Activated effector memory CD4-positive, alpha-beta T cell treated with Interleukin-2 at 50 U/mL for 16 hours (primary cell): ENCODE measurements around the gene ERH.
"Not testable (repeated sequence)": the region's sequence is repeated elsewhere in the genome, so short reads cannot be mapped to it uniquely, and the experiment has no call there.

Experiments used
- DNase-seq: peaks from one replicate; pipeline ENCODE4 v3.0.0-alpha.2; 2020

The ERH gene

DNA sequence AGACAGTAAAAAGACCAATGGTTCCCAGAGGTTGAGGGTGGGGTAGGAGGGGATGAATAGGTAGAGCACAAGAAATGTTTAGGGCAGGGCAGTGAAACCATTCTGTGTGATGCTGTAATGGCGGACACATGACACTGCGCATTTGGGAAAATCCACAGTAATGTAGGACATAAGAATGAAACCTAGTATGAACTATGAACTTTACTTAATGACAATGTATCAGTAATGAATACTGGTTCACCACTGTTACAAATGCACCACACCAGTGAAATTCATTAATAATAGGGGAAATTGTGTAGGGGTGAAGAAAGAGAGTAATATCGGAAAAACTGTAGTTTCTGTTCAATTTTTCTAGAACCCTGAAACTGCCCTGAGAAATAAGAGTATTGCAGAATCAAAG is 5.6 kb downstream of the ERH start:
- no peak for DNase-seq

DNA sequence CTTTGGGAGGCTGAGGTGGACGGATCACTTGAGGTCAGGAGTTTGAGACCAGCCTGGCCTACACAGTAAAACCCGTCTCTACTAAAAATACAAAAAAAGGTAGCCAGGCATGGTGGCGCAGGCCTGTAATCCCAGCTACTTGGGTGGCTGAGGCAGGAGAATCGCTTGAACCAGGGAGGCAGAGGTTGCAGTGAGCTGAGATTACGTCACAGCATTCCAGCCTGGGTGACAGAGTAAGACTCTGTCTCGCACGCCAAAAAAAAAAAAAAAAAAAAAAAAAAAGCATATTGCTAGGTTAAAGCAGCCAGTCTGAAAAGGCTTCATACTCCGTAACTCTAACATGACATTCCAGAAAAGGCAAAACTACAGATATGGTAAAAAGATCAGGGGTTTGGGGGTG is 6.7 kb downstream of the ERH start:
- DNase-seq, result not testable (repeated sequence)

DNA sequence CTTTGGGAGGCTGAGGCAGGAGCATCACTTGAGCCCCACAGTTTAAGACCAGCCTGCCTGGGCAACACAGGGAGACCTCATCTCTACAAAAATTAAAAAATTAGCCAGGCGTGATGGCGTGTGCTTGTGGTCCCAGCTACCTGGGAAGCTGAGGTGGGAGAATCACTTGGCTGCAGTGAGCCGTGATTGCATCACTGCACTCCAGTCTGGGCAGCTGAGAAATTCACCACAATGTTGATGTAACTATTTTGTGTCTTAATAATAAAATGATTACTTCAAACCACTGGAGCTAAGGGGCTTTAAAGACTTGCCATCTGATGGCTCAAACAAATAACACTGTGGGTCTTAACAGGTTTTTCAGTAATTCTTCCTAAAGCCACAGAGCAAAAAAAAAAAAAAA is 10.8 kb downstream of the ERH start:
- no peak for DNase-seq

DNA sequence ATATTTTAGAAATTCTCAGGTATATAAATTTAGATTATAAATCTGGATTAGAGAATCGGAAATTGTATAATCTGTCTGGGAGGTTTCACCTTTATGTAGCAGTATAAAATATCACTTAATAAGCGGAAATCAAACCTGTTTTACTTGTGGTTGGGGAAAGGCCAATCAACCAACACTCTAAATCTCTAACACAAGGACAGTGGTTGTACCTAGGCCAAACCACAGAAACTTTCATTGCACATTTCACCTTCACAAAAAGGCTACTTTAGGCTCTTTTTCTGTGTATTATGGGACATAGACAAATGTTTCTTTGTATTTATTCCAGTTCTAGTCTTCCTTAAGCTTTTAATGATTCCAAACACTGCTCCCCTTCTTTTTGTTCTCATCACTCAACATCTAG is 19.8 kb downstream of the ERH start:
- no peak for DNase-seq

DNA sequence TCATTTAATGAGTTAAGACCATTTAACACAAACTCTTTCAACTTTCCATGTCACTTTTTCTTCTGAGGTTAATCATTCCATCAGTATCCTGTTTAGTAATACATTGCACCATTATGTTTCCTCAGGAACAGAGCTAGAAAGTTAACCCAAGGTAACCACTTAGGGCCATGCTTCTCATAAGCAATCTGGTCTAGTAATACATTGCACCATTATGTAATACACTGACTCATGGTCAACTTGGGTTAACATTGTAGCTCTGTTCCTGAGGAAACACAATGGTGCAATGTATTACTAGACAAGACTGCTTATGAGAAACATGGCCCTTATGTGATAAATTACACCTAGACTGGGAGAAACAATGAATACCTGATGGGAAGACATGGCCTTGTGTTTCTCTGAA is 21.7 kb downstream of the ERH start:
- no peak for DNase-seq

DNA sequence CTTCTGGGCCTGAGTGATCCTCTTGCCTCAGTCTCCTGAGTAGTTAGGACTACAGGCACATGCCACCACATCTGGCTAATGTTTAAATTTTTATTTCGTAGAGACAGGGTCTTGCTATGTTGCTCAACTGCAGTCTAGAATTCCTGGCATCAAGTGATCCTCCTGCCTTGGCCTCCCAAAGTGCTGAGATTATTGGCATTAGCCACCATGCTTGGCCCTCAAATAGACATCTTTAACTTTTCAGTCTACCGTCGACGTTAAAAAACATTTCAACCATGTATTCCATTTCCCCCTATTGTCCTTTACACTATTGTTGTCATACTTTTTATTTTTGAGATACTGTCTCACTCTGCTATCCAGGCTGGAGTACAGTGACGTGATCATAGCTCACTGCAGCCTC is 22.4 kb downstream of the ERH start:
- no peak for DNase-seq

DNA sequence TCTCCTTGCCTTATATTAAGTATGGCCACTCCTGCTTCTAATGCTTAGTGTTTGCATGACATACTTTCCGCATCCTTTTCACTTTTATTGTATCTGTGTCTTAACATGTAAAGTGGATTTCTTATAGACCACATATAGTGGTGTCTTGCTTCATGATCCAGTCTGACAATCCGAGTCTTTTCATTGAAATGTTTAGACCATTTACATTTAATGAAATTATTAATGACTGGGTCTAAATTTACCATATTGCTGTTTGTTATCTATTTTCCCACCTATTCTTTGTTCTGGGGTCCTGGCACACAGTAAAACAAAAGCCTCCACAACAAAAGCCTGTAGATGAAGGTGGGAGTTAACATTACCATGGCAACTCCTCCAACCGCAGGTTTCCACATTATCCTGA is 22.9 kb downstream of the ERH start:
- DNase-seq, result no peak

DNA sequence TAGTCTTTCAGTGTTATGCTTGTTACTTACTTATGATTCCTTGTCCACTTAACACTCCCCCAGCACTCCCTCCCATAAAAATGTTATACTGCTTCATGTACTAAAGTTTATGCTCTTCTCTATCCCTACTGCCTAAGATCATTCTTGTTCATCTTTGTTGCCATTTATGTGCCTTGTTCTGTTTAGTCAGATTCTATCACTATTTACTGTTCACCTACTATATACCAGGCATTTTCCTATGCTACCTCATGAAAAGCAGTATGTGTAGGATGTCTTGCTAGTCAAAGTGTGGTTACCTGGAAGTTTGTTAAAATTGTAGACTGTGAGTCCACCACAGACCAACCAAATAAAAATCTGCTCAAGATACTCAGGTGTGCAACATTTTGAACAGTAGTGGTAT is 23.9 kb downstream of the ERH start:
- DNase-seq, result no peak

DNA sequence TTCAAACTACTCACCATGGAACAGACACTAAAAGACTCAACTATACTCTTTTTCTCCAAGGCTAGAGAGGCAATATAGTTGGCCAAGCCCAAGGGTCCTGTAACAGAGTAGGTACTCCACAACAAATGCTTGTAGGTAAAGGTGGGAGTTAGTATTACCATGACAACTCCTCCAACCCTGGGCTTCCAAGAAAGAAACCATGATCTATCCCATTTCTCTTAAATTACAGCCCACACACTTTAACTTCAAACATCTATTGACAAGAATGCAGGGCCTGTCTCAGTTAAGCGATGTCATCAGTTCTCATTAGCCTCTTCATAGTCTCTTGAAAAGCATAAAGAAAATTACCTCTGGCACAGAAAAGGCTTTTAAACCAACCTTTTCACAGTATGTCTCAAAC is 25.0 kb downstream of the ERH start:
- no peak for DNase-seq

DNA sequence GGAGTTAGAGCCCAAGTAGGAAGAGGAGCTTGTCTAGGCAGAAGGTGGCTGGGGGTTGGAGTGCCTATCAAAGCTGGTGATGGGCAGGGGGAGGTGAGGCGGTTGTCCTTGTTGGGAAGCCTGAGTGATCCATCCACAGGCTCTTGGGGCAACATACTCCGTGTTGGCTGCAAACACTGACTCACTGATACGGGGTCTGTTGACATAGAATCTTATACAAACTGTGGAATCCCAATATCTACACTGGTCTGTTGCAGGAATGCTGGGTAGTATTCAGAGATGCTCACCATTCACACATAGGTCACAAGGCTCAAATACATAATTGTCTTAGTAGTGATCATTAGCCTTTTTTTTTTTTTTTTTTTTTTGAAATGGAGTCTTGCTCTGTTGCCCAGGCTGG is 26.0 kb downstream of the ERH start:
- no peak for DNase-seq

DNA sequence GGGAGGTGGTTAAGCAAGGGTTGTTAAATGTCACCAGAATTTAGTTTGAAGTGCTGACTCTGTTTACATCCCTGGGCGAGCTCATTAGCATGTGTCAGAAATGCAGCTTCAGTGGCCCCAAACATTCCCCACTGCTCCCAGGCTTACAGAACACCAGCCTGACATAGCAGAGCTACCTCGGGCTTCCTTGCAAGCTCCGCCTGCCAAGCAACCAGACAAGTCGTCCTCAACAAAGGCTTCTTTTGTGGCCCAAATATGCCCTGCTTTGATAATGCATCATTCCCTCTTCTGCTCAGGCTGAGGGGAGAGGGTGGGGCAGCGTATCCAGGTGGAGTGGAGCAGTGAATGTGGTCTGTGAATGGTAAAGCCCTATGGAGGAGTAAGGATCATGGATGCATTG is 28.0 kb downstream of the ERH start:
- DNase-seq, result no peak

DNA sequence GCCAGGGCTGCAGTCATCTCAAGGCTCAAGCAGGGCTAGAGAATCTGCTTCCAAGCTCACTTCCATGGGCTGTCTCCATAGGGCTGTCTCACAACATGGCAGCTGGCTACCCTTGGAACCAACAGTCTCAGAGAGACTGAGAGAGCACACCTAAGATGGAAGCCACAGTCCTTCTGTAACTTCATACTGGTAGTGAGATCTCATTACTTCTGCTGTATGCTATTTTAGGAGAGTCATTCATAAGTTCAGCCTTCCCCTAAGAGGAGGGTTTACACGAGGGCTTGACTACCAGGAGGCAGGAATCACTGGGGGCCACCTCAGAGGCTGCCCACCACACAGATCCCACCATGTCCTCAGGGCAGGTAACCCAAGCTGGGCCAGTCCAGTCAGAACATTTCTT is 29.7 kb downstream of the ERH start:
- no peak for DNase-seq

DNA sequence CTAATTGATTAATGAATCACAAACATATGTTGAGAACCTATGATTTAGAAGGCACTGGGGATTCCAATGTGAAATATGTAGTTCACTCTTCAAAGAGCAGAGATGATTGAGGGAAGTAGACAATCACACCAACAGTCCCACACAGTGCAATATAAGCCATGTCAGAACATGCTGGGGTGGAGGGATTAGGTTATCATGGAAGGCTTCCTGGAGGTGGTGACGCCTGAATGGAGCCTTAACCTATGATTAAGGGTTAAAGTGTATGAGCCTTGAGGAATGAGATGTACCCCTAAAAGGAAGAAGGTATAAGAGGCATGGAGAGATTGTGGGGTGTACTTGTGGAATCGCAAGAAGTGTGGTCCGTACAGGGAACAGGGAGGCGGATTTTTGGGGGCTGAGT is 31.3 kb downstream of the ERH start:
- no peak for DNase-seq

DNA sequence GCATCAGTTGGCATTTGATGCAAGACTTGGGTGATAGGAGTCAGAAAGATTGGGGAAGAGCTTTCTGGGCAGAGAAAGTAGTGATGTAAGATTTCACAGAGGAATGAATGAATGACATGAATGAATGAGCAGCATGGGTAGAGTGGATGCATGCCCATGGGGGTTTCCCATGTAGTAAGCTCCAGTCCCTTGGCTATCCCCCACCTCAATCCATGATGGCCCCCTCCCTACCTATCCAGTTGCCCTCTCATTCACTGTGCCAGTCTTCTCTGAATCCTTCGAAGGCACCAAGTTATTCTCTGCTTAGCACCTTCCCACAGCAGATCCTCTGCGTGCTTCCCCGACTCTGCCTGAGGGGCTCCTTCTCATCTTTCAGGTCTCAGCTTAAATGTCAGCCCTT is 32.0 kb downstream of the ERH start:
- no peak for DNase-seq

DNA sequence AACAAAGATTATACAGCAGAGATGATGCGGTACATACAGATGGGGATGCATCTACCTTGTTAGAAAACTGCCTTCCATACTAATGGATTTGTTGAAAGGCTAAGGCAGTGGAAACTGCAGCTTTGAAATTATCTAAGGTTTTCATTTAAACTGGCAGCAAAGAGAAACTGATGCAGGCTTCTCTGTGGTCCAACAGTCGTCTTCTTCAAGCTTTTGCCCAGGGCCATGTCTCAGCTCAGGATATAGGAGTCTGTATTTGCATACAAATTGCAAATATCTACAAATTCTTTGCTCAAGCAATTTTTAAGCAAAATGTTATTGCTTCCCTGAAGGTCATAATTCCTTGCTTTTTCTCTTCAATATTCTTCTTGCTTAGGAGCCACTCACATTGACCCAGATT is 33.7 kb downstream of the ERH start:
- DNase-seq, result no peak

DNA sequence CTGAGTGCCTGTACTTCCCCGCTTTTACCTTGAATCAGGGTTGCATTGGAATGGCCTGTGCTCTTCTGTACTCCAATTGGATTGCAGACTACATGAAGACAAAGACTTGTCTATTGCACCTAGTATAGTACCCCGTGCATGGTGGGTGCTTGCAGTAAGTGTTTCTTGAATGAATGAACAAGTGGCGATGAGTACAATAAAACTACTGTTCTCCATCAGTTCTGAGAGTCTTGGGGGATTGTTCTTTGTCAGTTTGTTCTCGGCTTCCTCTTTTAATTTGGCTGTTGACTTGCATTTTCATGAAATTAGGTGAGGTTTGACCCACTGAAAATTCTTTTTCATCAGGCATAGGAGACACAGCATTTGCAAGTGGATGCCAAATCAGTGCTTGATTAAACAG is 34.1 kb downstream of the ERH start:
- no peak for DNase-seq

DNA sequence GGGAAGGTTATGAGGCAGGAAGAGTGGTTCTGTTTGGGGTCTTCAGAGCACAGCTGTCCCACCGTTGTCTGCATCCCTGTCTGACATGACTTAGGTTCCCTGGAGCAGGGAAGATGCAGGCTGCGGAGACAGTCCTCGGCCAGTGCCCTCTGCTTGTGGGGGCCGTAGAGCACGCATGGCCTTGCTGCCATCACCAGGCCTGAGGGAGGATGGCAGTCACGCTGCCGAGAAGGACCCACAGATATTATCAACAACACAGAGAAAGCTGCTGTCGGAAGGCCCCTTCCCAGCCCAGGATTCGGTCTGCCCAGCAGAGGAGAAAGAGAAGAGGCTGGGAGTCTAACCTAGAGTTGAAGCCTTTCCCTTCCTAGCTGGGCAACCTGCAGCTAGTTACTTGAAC is 35.0 kb downstream of the ERH start:
- DNase-seq, result no peak

DNA sequence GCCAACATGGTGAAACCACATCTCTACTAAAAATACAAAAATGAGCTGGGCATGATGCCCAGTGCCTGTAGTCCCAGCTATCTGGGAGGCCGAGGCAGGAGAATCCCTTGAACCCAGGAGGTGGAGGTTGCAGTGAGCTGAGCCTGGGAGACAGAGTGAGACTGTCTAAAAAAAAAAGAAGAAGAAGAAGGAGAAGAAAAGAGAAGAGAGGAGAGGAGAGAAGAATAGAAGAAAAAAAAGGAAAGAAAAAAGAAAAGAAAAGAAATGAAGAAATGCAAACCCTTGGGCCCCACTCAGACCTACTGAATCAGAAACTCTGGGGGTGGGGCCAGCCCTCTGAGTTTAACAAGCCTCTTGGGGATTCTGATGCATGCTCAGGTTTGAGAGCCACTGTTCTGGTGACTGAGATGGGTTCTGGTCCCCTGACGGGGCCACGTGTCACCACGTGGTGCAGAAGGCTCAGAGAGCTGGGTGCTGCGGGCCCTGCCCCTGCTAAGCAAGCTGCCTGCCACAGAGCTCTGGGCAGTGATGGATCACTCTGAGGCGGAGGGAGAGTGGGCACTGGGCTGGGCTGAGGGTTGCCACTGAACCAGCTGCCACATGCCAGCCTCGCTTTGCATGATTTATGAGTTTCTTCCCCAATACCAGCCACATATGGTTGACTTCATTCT is 37.5 kb downstream of the ERH start:
- DNase-seq, result no peak

DNA sequence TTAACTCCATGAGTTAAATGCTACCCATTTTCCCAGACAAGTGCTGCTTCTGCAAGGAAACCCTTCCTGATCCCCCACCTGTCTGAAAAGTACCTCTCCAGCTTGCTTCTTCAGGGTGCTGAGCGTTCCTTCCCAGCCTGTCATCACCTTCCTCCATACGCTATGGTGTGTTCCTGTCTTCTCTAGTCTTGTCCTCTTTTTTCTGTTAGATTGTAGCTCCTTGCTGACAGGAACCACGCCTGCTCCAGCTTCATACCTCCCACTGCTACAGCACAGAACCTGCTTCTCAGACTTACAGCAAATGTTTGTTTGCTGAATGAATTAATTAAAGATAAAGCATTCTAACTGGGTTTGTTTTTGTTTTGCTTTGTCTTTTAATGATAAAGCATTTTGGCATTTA is 39.1 kb downstream of the ERH start:
- DNase-seq, result no peak

DNA sequence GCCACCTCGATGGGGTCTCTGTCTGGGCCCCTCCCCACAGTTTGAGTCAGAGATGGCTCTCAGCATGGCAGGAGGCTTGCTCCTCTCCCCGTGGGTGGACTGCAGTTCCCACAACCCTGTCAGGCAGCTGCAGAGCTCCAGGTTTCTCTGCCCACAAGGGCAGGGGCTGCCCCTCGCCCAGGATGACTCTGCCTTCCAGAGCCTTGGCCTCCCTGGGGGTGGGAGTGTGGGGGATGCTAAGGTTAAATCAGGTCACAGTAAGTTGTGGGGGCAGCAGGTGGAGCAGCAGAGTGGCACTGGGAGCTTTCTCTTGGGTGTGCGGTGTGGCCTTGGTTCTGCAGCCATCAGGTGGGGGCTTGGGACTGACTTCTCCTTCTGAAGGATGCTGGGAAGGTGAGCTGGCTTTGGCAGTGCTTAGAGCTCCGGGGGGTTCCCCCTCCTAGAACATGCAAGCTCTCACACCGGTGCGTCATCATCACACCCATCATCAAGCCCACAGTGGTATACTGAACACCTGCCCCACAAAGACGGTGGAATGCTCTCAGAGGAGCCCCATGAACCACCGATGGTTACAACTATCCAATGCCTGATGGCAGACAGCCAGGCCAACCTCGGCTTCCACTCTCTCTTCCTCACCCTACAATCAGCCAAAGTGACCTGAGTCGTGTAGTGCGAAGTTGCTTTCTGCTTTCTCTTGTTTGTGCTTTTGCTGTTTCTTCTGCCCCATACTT is 39.7 kb downstream of the ERH start:
- DNase-seq, result no peak

DNA sequence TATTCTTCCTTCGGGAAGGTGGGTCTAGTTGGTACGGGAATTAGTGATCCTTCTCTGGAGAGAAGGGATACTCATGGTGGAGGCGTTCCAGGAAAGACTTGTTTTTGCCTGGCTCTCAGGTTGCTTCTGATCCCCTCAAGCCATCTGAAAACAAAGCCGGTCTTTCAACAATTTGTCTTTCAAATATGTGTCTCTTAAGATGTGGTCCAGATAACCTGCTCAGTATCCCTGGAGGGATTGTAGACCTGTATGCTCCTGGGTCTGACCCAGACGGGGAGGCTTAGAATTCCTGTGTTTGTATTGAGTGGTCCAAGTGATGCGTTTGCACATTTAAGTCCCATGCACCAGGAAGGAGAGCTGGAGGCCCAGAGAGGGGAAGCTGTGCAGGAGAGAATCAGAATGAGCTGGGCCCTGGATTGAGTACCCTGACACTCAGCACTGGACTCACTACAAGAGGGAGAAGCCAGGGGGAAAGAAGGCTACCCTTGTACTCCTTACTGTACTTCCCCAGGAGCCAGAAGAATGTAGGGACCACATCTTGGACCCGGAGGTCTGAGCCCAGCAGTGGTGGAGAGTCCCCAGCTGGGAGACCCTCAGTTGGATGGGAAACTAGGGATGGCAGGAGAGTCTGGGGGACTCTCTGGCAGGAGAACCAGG is 40.4 kb downstream of the ERH start:
- no peak for DNase-seq

DNA sequence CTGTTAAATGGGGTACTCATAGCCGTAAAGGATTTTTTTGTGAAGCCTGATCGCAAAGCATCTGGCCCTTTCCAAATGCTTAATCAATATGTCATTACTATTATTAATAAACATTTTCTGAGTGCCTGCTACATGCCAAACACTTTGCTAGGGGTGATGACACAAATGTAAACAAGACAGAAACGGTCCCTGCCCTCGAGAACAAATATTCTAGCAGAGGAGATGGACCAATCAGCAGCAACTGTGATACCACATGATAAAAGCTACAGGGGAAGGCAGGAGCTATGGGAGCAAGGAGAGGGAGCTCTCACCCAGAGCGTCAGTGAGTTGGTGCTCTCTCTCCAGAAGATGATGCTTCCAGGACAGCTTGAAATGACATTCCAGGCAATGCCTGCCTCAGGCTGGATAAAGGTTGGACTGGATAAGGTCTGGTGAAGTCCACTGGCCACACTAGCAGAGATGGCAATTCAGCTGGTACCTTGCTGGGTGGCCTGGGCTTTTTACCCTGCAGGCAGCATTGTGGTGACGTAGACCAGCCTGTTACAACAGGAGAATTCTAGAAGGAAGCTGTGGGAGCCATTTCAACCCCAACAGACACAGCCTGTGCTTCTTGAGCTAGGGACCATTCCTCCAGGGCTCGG is 41.1 kb downstream of the ERH start:
- DNase-seq, result no peak

DNA sequence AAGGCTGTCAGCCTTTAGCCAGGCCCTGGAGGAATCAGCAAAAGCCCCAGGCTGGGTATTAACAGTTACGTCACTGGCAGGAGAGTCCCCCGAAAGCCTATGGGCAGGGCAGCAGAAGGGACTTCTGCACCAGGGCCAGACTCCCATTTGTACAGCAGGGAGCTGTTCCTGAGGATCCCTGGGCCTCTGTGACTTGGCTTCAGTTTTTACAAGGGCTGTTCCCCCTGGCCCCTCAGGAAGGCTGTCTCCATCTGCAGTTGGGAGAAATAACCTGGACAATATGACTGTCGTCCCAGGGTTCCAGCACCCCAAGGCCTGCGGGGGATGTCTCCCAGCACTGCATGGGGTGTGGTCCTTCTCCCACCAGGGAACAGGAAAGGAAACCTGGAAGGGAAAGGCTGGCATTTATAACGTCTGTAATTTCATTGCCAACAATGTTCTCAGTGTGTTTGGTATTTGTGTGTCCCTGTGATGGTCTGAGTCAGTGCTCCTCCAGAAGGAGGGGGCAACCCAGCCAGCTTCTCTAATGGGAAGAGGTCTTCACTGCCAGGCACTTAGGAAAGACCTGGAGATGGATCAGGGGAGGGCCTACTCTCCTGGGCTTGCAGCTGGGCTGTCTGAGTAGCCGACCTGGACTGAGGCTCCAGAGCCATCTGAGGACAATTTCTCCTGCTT is 42.4 kb downstream of the ERH start:
- DNase-seq, result no peak
